IMR-90 (cell line): ENCODE measurements around the gene FAM234A. TPM values are rescaled to one million over a fixed set of nuclear protein-coding genes. Genes with fewer than 3 reads are reported as not detected.

ENCODE experiments used
- ATAC-seq: fragments of 200-7000 bp; cut with Tn5 transposase; 2 replicates; pipeline ENCODE4 v1.9.1; 2020; ENCODE audit warnings: low read depth, mild to moderate bottlenecking, moderate library complexity
- BruUV-seq: library from RNA; stranded (reverse); fragments of 400-500 nt; replicated peaks from 2 replicates; lab custom pipeline; 2021; lab: Mats Ljungman, UMichigan
- CTCF ChIA-PET: fragments of 300-600 bp; formaldehyde crosslinking; extraction: SDS; loops from one replicate; lab custom pipeline; 2021; ENCODE audit warnings: antibody characterized with exemption; lab: Yijun Ruan, JAX
- POLR2A ChIA-PET: fragments of 300-600 bp; sonication (Branson Sonifier 250); formaldehyde crosslinking; loops from one replicate; lab custom pipeline; 2022; ENCODE audit warnings: antibody characterized with exemption; ENCODE audit not compliant: unreplicated experiment; lab: Charles Lee
- DNase-seq: peaks from one replicate; pipeline ENCODE4 v3.0.0; 2013
- H2AFZ ChIP-seq: replicated peaks from 2 replicates; pipeline ENCODE3; 2013; ENCODE audit warnings: low read length, mild to moderate bottlenecking; ENCODE audit not compliant: poor library complexity
- H2AK5ac ChIP-seq: 2 replicates; pipeline ENCODE4 v1.6.1; 2013; ENCODE audit warnings: low read depth, low read length, inconsistent platforms
- H2AK9ac ChIP-seq: replicated peaks from 2 replicates; pipeline ENCODE3; 2013; ENCODE audit warnings: mild to moderate bottlenecking, low read depth, low read length, moderate library complexity; ENCODE audit not compliant: poor library complexity
- H2BK120ac ChIP-seq: 2 replicates; pipeline ENCODE4 v1.6.1; 2013; ENCODE audit warnings: low read depth, low read length, inconsistent platforms
- H2BK15ac ChIP-seq: 3 replicates; pipeline ENCODE4 v1.6.1; 2013; ENCODE audit warnings: low read depth, low read length, inconsistent platforms
- H2BK20ac ChIP-seq: 2 replicates; pipeline ENCODE4 v1.6.1; 2013; ENCODE audit warnings: low read depth, mild to moderate bottlenecking, inconsistent platforms, low read length, moderate library complexity
- H2BK5ac ChIP-seq: 2 replicates; pipeline ENCODE4 v1.6.1; 2013; ENCODE audit warnings: mild to moderate bottlenecking, low read depth, low read length, inconsistent platforms; ENCODE audit not compliant: poor library complexity, severe bottlenecking
- H3K14ac ChIP-seq: replicated peaks from 2 replicates; pipeline ENCODE4 v1.6.1; 2013; ENCODE audit warnings: low read depth, low read length, inconsistent platforms
- H3K18ac ChIP-seq: 2 replicates; pipeline ENCODE4 v1.6.1; 2013; ENCODE audit warnings: low read depth, low read length, control low read depth
- H3K23ac ChIP-seq: 2 replicates; pipeline ENCODE4 v1.6.1; 2013; ENCODE audit warnings: low read depth, low read length, inconsistent platforms
- H3K27ac ChIP-seq: 2 replicates; pipeline ENCODE4 v1.5.1; 2013; ENCODE audit warnings: mild to moderate bottlenecking, control low read depth, low read length; ENCODE audit not compliant: insufficient read depth
- H3K27me3 ChIP-seq: 2 replicates; pipeline ENCODE4 v1.6.1; 2013; ENCODE audit warnings: low read length; ENCODE audit not compliant: control insufficient read depth, insufficient read depth
- H3K36me3 ChIP-seq: 2 replicates; pipeline ENCODE4 v1.6.1; 2013; ENCODE audit warnings: low read length, mixed read lengths; ENCODE audit not compliant: control insufficient read depth, insufficient read depth
- H3K4ac ChIP-seq: 2 replicates; pipeline ENCODE4 v1.6.1; 2013; ENCODE audit warnings: low read depth, low read length, inconsistent platforms
- H3K4me1 ChIP-seq: 2 replicates; pipeline ENCODE4 v1.6.1; 2013; ENCODE audit warnings: low read length, mixed read lengths; ENCODE audit not compliant: control insufficient read depth, insufficient read depth
- H3K4me2 ChIP-seq: 2 replicates; pipeline ENCODE4 v1.6.1; 2013; ENCODE audit warnings: low read depth, mild to moderate bottlenecking, control low read depth, low read length, moderate library complexity
- H3K4me3 ChIP-seq: 2 replicates; pipeline ENCODE4 v1.5.1; 2013; ENCODE audit warnings: low read depth, mild to moderate bottlenecking, control low read depth, low read length, moderate library complexity; ENCODE audit not compliant: insufficient read depth
- H3K56ac ChIP-seq: 2 replicates; pipeline ENCODE4 v1.6.1; 2013; ENCODE audit warnings: low read length, inconsistent platforms; ENCODE audit not compliant: insufficient read depth; ENCODE audit errors: extremely low read depth
- H3K79me1 ChIP-seq, 2 experiments: 2 replicates each; pipeline ENCODE4 v1.6.1; 2013; ENCODE audit warnings: low read length in 2 of 2, inconsistent platforms in 1 of 2, low read depth in 1 of 2
- H3K9ac ChIP-seq: 2 replicates; pipeline ENCODE4 v1.6.1; 2013; ENCODE audit warnings: low read depth, low read length, control low read depth
- H3K9me1 ChIP-seq: 2 replicates; pipeline ENCODE4 v1.6.1; 2013; ENCODE audit warnings: low read length, inconsistent platforms; ENCODE audit not compliant: insufficient read depth
- H3K9me3 ChIP-seq: 2 replicates; pipeline ENCODE4 v1.6.1; 2013; ENCODE audit warnings: low read length; ENCODE audit not compliant: control insufficient read depth, insufficient read depth
- H4K20me1 ChIP-seq: 2 replicates; pipeline ENCODE4 v1.6.1; 2013; ENCODE audit warnings: low read length, inconsistent platforms; ENCODE audit not compliant: insufficient read depth
- H4K5ac ChIP-seq: 2 replicates; pipeline ENCODE4 v1.6.1; 2013; ENCODE audit warnings: mild to moderate bottlenecking, low read depth, low read length, control low read depth
- H4K8ac ChIP-seq, 2 experiments: 2 replicates each; pipeline ENCODE4 v1.6.1; 2013; ENCODE audit warnings: low read depth in 2 of 2, low read length in 2 of 2, control low read depth in 1 of 2, inconsistent platforms in 1 of 2
- H4K91ac ChIP-seq: 2 replicates; pipeline ENCODE4 v1.6.1; 2013; ENCODE audit warnings: low read depth, low read length, inconsistent platforms; ENCODE audit not compliant: insufficient read depth
- BHLHE40 ChIP-seq: fragments of 150-350 bp; IDR thresholded peaks from 2 replicates; pipeline ENCODE4 v1.6.1; 2016; ENCODE audit warnings: mild to moderate bottlenecking, low read depth, low read length
- CHD1 ChIP-seq: IDR thresholded peaks from 2 replicates; pipeline ENCODE4 v1.6.1; 2012; ENCODE audit warnings: low read depth, low read length, improper control_type of control experiment
- ELK1 ChIP-seq: fragments of 150-350 bp; IDR thresholded peaks from 2 replicates; pipeline ENCODE4 v1.6.1; 2016; ENCODE audit warnings: low read depth, mild to moderate bottlenecking, low read length, moderate library complexity, borderline replicate concordance
- FOS ChIP-seq: fragments of 150-350 bp; IDR thresholded peaks from 2 replicates; pipeline ENCODE4 v1.6.1; 2016; ENCODE audit warnings: low read depth, low read length
- MAFK ChIP-seq: IDR thresholded peaks from 2 replicates; pipeline ENCODE4 v1.6.1; 2012; ENCODE audit warnings: low read depth, low read length, improper control_type of control experiment
- MAZ ChIP-seq: IDR thresholded peaks from 2 replicates; pipeline ENCODE4 v1.6.1; 2012; ENCODE audit warnings: low read depth, mild to moderate bottlenecking, low read length, improper control_type of control experiment, moderate library complexity, borderline replicate concordance
- MXI1 ChIP-seq: IDR thresholded peaks from 2 replicates; pipeline ENCODE4 v1.6.1; 2012; ENCODE audit warnings: low read depth, mild to moderate bottlenecking, low read length, moderate library complexity, borderline replicate concordance
- NFE2L2 ChIP-seq: fragments of 150-350 bp; IDR thresholded peaks from 2 replicates; pipeline ENCODE4 v1.6.1; 2016; ENCODE audit warnings: low read depth, mild to moderate bottlenecking, low read length
- RAD21 ChIP-seq: IDR thresholded peaks from 2 replicates; pipeline ENCODE4 v1.6.1; 2012; ENCODE audit warnings: low read length, improper control_type of control experiment
- RCOR1 ChIP-seq: IDR thresholded peaks from 2 replicates; pipeline ENCODE4 v1.6.1; 2012; ENCODE audit warnings: mild to moderate bottlenecking, low read length, improper control_type of control experiment; ENCODE audit not compliant: insufficient replicate concordance
- SMC3 ChIP-seq: fragments of 150-350 bp; IDR thresholded peaks from 2 replicates; pipeline ENCODE4 v1.6.1; 2016; ENCODE audit warnings: low read depth, mild to moderate bottlenecking, antibody characterized with exemption, low read length, moderate library complexity
- USF2 ChIP-seq: fragments of 150-350 bp; IDR thresholded peaks from 2 replicates; pipeline ENCODE4 v1.6.1; 2017; ENCODE audit warnings: mild to moderate bottlenecking, antibody characterized with exemption, low read length, low read depth
- WGBS, 2 experiments: methylation state at CpG; one replicate each; pipeline versions ENCODE4 v1.1.5 to v1.1.7; 2013; ENCODE audit warnings: missing lambda C conversion rate in 2 of 2; ENCODE audit not compliant: insufficient read length in 1 of 2; ENCODE audit errors: extremely low coverage in 2 of 2; 5-methylcytosine and 5-hydroxymethylcytosine counted together
- dilution Hi-C: fragments of 300-500 bp; cut with HindIII; formaldehyde crosslinking; loops from one replicate; pipeline ENCODE4 v1.14.3; 2018; ENCODE audit warnings: low sequenced_read_pairs; ENCODE audit not compliant: unreplicated experiment
- in situ Hi-C: fragments of 300-500 bp; cut with MboI; formaldehyde crosslinking; loops from 3 replicates; pipeline ENCODE4 v1.14.3; 2019; ENCODE audit warnings: low sequenced_read_pairs, inconsistent platforms, mixed read lengths
- intact Hi-C: fragments of 100-400 bp; cut with micrococcal nuclease; formaldehyde crosslinking; loops from 2 replicates; pipeline ENCODE4 v1.10.0; 2022
- polyA plus RNA-seq, 3 experiments: library from polyadenylated mRNA; depleted of rRNA; stranded (reverse); fragments of >200 nt; gene quantifications; 2 replicates each; pipeline ENCODE4 v1.2.3, GENCODE V29; 2012; ENCODE audit warnings: low replicate concordance in 1 of 3
- total RNA-seq: library from RNA; depleted of rRNA; stranded (reverse); fragments of >200 nt; gene quantifications from 2 replicates; pipeline ENCODE4 v1.2.3, GENCODE V29; 2012
- TF ChIP-seq, protein P1 (sequence below): conservative IDR thresholded peaks from 2 replicates; pipeline ENCODE4 v1.5.1; 2012; ENCODE audit warnings: mild to moderate bottlenecking, low read depth, low read length, improper control_type of control experiment

Gene FAM234A
- total and polyA plus RNA-seq, 2 of the 4 experiments (the other 2 are of a cell fraction): 30.3 to 64.2 TPM

- WGBS, 2 experiments: 86% methylated on average over 1 of the region's 6 CpGs; no CpG with 5 or more reads in 1 of the 2 experiments
- no peak overlapping the region for H3K4me3 ChIP-seq
- H4K91ac ChIP-seq: no peak overlapping the region
- no peak overlapping the region for H3K27ac ChIP-seq
- H2AFZ ChIP-seq: no peak overlapping the region
- H2AK9ac ChIP-seq: no peak overlapping the region
- no peak overlapping the region for H2BK120ac ChIP-seq
- peaks cover 34% of the 10 kb centered on the region for H3K36me3 ChIP-seq
- H3K23ac ChIP-seq: no peak overlapping the region
- no peak overlapping the region for H3K18ac ChIP-seq
- no peak overlapping the region for H2BK20ac ChIP-seq
- in situ Hi-C loops (no loop called here), intact Hi-C loops (no loop called here), dilution Hi-C loops (no loop called here)
- H3K4me1 ChIP-seq: no peaks in the 10 kb centered on the region
- no TSS peak for BruUV-seq
- no peak overlapping the region for H2BK15ac ChIP-seq
- no peaks in the 10 kb centered on the region for H3K27me3 ChIP-seq
- no peak for ATAC-seq
- peaks cover under 1% of the 10 kb centered on the region; the same call in 1 of the 2 replicates for H4K20me1 ChIP-seq
- H3K9me1 ChIP-seq: no peaks in the 10 kb centered on the region
- ChIA-PET POLR2A (no interaction called here), CTCF (no interaction called here)
- H3K9me3 ChIP-seq: no peaks in the 10 kb centered on the region
- no peak overlapping the region for H3K4ac ChIP-seq
- no peak overlapping the region for H3K14ac ChIP-seq
- no peak for DNase-seq
- no peak overlapping the region for H3K9ac ChIP-seq
- H4K8ac ChIP-seq: no peak overlapping the region
- H3K4me2 ChIP-seq: no peak overlapping the region
- no peak overlapping the region for H2AK5ac ChIP-seq
- no peak overlapping the region for H2BK5ac ChIP-seq
- H3K56ac ChIP-seq: no peak overlapping the region
- H4K5ac ChIP-seq: no peak overlapping the region
- peaks cover 0 to 11% of the 10 kb centered on the region in 2 experiments; a peak in 2 of 4 replicates for H3K79me1 ChIP-seq
- TF ChIP-seq, protein P1, sequence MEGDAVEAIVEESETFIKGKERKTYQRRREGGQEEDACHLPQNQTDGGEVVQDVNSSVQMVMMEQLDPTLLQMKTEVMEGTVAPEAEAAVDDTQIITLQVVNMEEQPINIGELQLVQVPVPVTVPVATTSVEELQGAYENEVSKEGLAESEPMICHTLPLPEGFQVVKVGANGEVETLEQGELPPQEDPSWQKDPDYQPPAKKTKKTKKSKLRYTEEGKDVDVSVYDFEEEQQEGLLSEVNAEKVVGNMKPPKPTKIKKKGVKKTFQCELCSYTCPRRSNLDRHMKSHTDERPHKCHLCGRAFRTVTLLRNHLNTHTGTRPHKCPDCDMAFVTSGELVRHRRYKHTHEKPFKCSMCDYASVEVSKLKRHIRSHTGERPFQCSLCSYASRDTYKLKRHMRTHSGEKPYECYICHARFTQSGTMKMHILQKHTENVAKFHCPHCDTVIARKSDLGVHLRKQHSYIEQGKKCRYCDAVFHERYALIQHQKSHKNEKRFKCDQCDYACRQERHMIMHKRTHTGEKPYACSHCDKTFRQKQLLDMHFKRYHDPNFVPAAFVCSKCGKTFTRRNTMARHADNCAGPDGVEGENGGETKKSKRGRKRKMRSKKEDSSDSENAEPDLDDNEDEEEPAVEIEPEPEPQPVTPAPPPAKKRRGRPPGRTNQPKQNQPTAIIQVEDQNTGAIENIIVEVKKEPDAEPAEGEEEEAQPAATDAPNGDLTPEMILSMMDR: no peak
- TF ChIP-seq RCOR1 (no peak), ELK1 (no peak), USF2 (no peak), FOS (no peak), SMC3 (no peak), MXI1 (no peak), RAD21 (no peak), BHLHE40 (no peak), CHD1 (no peak), MAFK (no peak), NFE2L2 (no peak), MAZ (no peak)
These were observed 66.6 kb downstream of the FAM234A start for GRCh38 chr16:301235-301634.
